ENCODE results near the gene IL12A.
A peak's percentile ranks its signal among the peaks of the same experiment; 100 is the strongest.

Gene IL12A
- long read RNA-seq, donor 1, partial matches to known transcripts: 0 of 1 reads
- long read RNA-seq, donor 1, other reads (novel, unspliced or antisense): 0 of 1 reads
- long read RNA-seq, donor 2: 0 reads
- long read RNA-seq, donor 3: 0 reads
- long read RNA-seq, donor 4: 0 reads
- long read RNA-seq, donor 5: 0 reads
- long read RNA-seq, donor 6: 0 reads
- long read RNA-seq, donor 7, partial matches to known transcripts: 0 of 2 reads
- long read RNA-seq, donor 7, other reads (novel, unspliced or antisense): 0 of 2 reads
- long read RNA-seq, donor 8, partial matches to known transcripts: 0 of 1 reads
- long read RNA-seq, donor 8, other reads (novel, unspliced or antisense): 0 of 1 reads

DNA sequence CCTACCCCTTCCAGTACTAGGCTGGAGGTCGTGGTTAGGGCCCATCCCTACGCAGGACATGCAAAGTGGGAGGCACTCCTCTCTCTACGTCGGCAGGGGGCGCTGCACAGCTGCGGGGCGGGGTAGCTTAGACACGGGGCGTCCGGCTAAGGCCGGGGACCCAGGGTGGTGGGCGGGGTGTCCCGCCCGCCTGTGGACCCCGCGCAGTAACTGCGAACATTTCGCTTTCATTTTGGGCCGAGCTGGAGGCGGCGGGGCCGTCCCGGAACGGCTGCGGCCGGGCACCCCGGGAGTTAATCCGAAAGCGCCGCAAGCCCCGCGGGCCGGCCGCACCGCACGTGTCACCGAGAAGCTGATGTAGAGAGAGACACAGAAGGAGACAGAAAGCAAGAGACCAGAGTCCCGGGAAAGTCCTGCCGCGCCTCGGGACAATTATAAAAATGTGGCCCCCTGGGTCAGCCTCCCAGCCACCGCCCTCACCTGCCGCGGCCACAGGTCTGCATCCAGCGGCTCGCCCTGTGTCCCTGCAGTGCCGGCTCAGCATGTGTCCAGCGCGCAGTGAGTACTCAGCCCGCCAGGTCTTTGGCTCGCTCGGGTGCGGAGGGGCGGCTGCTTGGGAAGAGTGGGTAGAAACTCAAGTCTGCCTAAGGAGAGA is at the start of gene IL12A:
IL12A (plus strand) TSS at position 219 of the 655 bp plus-strand sequence.
- peak; percentile 94 for DNase-seq

DNA sequence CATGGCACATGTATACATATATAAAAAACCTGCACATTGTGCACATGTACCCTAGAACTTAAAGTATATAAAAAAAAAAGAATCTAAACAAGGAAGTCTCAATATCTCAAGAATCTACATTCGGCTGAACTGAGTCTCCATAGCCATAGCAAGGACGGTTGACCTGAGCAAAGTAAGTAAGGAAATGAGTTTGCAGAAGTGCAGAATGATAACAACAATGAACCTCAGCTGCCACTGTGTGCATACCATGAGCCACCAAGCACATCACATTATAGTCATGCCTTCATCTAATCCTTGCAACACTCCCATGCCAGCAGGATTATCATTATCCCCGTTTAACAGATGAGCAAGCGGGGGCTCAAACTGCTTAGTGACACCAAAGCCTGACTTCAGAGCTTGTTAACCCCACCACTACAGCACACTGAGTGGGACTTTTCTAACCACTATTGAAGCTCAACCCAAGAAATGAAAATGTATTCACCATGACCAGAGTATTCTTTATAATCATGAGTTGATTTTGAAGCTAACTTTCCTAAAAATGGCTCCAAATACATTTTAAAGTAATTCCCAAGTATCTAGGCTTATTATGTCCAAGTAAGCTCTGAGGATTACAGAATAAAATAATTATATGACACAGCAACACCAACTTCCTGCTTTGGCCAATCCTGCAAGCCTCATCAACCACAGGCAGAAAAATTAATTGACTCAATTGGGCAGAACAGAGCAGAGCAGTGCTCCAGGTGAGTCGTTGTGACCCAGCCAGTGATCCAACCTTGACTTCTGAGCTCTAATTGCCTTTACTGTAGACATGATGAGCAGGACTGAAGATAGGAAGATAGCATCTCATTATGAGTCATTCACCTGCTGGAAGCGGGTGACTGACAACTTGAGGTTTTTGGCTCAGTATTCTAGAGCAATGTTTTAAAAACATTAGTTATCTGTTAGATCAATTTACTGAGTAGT is 47.3 kb upstream of the IL12A start:
- no peak for DNase-seq

DNA sequence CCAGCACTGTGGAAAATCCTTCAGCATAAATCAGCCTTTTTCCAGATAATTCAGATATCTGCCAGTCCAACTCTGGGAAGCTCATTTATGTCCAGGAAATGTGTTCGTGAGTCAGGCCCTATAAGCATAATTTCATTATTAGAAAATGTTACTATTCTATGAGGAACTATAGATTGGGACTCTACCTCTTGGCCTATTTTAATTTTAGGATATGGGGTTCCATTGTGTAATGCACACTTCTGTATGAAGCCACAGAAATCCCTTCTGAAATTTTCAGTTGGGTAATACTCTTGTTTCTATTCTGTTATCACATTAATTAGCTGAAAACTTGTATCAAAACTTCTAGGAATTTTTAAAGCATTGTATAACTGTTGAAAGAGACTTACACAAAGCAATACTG is 43.9 kb upstream of the IL12A start:
- DNase-seq: no peak

DNA sequence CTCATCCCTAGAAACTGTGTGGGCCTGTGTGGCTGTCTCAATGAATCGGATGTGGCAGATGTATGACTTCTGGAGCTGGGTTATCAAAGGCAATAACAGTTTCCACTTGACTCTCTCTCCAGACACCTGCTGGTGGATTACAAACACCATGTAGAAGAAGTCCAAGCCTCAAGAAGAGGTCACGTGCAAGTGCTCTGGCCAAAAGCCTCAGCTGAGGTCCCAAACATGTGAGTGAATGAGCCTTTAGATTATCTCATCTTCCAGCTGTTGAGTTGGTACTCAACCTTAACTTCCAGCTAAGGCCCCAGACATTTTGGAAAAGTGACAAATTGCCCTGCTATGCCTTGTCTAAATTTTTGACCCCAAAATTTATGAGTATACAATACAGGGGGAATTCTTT is 42.7 kb upstream of the IL12A start:
- no peak for DNase-seq

DNA sequence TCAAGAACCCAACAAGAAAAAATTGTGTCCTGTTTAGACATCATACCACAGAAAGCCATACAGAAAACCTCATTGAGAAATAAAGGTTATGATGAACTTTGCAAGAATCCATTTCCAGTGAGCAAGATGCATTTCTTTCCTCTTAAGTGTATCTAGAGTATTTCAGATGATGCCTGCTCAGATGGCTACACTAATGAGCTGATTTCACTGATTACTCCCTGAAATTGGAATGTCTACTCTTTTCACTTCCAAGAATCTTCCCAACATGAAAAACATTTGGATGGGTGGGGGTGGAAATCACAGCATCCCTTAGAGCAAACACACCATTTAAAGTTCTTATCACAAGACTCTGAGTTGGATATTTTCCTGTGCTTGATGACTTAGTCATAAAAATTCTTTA is 41.4 kb upstream of the IL12A start:
- DNase-seq: no peak

DNA sequence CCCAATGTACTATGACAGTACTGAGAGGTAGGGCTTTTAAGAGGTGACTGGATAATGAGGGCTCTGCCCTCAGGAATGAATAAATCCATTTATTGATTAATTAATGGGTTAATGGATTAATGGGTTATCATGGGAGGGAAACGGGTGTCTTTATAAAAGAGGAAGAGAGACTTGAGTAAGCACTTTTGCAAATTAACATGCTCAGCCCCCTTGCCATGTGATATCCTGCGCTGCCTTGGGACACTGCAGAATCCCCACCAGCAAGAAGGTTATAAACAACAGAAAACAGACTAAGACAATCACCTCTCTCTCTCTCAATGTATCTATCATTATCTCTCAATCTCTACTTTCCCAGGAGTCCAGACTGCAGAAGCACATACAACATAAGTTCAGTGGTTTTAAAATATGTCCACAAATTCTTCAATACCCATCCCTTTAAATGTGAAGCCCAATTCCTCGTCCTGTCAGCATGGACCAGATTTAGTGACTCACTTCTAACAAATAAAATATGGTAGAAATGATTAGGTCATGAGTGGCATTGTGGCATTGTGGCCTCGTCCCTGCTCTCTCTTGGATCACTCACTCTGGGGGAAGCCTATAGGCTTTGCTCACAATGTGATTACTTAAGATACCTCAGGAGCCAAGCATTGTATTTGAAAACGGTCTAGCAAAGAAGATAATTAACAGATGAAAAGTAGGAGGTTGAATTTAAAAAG is 40.0 kb upstream of the IL12A start:
- DNase-seq: no peak

DNA sequence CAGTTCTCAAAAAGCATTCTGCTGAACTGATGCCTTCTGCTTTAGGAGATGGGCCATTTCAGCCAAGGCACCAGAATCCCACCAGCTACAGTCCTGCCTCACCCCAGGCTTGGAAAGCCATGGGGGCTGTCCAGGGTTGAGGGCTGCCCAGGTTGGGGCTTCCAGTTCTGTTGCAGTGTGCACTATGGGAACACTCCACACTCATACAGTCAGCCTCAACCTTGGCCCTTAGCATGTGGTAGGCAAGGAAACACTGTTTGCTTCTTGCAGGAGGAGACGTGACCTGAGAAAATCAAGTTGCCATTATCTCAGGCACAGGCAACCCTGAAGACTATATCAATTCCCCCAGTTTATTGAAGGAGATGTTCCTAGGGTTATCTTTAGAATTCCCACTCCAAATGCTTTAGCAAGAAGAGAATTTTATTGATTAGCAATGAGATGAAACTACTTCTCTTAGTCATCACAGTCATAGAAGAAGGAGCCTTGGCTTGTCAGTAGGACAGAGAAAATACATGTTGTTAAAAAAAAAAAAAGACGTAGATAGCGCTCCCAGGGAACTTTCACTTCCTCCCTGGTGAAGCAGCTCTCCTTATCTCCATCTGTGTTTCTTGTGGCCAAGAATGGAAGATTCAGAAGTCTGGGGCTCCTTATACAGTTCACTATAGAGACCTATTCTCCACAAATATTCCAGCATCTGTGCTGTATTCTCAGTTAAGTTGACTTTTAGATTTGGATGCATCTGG is 38.3 kb upstream of the IL12A start:
- no peak for DNase-seq

DNA sequence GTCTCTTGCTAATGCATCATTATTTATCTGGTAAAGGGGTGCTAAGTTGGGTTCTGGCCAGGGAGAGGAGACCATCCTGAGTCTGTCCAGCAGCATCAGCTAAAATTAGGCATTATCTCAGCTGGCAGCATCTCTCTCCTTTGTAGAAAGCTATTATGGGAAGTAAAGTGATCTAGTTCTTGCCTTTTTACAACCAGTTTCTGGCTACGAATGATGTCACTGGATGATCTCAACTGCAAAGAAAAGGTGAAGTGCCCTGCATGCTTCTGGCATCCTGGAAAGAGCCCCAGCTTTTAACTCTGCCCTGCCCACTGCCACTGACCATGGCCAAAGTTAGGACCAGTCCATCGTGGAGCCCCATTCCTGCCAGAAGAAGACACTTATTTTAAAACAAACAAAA is 37.1 kb upstream of the IL12A start:
- DNase-seq: no peak

DNA sequence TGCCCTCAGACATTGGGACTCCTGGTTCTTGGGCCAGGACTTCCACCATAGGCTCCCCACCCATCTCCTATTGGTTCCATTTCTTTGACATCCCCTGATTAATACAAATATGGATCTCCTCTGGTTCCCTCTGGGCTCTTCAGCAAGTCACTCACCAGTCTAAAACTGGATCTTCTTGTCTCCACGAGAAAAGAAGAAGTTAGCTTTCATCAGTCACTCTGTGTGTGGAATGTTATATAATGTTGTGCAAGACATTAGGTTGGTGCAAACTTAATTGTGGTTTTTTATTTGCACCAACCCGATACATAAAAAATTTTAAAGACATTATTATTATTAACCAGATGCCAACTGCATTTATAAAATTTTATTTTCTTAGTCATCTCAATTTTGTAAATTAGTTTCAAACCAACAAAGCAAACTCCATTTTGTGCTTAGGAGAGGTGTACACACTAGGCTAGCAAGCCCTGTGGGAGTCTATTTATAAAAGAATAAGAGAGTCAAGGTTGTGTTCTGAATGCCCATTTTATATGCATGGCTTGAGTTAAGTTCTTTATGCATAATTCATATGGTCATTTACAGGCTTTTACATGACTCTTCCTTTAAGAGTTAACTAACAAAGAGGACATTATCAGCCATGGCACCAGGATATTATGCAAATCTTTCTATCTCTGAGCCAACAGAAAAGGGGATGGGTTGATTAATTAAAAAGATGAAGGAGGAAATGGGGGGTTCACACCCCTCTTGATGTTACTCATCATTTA is 35.1 kb upstream of the IL12A start:
- DNase-seq: no peak

DNA sequence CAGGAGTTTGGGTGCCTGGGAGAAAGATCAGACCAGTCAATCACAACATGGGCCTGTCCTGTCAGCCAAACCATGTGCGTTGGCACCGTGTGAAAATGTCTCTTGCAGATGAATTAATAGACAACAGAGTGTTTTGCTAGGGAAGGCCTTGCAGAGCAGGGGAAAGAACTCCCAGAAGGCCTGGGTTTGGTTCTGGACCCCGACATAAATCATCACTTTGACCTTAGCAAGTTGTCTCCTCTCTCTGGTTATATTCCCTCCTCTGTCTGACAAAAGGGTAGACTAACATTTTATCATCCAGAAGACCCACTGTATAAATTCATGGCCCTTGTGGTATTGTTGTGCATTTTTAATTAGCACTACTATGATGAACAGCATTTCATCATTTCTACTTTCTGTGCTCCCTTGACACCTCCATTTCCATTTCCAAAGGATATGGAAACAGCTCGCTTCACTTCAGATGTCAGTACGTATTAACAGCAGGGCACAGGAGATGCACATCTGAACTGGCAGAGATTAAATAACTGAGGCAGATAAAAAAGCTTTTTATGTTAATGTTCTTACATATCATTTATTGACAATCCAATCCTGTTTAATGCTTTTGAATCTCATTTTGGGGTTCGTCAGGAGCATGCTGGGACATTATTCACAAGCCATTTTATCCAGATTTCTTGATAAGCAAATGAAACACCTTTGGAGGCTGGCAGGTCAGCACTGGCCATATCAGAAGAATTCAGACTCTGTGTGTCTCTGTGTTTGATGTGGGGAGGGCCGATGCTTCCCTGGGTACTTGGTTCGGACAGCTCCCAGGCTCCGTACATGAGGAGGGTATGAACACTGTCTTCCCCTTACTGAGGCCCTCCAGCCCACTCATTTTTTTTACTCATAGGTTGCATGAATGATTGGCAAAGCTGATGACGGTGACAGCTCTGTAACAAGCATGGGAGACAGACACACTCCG is 28.2 kb upstream of the IL12A start:
- no peak for DNase-seq

DNA sequence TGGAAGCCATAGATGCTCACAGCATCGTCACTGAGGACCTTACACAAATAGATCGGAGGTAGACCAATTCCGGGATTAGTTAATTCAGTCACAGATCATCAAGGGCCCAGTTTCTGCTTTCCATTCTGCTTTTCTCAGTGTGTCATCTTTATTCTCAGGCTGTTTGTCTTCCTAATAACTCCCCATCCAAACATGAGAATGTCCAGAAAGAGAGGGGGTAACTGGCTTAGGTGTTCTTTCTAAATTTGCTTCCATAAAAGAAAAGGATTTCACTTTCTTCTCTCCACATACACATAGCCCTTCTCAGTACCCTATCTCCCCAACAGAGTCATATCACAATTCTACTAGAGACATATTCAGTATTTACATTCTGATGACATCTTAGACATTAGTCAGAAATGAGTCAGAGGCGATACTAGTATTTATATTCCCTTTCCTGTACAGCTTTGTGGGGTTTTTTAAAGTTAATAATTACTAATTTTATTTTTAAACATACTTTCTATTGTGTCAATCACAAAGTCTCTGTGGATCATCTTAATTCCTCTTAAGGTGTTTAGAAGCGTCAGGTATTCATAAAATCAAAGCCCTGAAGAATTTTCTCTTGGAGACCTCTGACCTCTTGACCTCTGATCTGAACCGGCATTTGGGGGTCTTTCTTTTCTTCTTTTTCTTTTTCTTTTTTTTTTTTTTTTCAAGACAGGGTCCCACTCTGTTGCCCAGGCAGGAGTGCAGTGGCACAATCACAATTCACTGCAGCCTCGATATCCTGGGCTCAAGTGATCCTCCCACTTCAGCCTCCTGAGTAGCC is 24.3 kb upstream of the IL12A start:
- no peak for DNase-seq

DNA sequence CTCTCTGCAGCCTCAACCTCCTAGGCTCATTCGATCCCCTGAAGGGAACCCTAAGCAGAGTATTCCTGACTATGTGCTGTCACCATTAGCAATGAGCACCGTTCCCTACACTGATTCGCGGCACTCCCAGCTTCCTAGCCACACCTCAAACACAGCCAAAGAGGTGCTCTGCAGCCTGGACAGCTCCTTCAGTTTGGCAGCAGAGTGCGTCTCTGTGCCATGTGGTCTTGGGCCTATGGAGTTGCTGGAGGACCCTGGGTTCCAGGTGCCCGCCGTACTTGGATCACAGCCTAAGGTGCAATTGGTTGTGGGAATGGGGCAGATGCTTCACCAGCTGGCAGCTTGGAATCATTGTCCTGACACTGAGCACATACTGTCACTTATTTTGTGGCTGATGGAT is 17.3 kb upstream of the IL12A start:
- DNase-seq: no peak

DNA sequence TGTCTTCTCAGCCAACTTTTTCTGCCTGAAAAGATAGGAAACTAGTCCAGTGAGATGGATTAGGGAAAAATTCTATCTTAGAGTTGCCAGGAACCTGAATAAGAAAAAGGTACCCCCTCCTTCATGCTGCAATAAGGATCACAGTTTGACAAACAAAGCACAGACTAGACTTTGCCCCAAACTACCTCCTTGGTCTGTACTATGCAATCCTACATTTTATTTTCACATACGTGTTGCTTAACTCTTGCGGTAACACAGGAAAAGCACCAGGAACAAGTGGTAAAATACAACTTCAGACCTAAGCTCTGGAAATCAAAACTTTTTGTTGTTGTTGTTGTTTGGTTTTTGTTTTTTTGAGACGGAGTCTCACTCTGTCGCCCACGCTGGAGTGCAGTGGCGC is 11.3 kb upstream of the IL12A start:
- DNase-seq: no peak

DNA sequence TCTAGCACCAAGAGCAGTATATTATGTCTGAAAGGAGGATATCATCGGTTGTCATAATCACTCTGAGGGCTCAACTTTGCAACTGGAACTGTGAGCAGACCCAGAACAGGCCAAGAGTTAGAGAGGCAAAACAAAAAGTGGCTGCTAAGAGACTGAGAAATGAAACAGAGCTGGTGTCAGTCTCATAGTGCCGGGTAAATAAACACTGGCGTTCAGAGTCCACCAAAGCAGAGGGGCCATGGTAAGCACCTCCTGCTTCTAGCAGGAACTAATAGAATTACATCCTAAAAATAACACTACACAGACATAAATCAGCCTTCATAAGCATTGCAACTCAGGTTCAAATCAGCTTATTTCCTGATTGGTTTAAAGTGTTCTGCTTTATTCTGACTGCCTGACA is 10.3 kb upstream of the IL12A start:
- DNase-seq: no peak

DNA sequence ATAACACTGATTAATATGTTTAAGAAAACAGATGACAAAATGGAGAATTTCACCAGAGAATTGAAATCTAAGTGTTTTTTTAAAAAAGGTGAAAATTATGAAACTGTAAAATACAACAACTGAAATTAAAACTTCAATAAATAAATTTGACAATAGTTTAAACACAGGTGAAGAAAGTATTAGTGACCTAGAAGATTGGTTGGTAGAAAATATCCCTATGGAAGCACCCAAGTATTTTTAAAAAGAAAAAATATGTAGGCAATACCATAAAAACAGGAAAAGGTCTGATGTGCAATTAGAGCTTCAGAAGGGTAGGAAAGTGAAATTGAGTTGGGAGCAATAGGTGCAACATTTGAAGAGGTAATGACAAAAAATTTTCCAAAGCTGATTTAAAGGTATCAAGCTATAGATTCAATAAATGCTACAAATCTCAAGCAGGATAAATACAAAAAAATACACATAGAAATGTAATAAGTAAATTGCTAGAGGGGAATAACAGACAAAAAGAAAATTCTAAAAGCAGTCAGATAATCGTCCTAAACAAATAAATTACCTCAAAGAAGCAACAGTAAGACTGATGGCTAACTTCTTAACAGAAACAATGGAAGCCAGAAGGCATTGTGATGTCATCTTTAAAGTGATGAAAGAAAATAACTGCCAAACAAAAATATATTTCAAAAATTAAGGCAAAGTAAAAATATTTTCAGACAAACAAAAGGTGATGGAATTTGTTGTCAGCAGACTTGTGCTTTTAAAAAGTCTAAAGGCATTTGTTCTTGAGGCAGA is 9.5 kb upstream of the IL12A start:
- DNase-seq: no peak

DNA sequence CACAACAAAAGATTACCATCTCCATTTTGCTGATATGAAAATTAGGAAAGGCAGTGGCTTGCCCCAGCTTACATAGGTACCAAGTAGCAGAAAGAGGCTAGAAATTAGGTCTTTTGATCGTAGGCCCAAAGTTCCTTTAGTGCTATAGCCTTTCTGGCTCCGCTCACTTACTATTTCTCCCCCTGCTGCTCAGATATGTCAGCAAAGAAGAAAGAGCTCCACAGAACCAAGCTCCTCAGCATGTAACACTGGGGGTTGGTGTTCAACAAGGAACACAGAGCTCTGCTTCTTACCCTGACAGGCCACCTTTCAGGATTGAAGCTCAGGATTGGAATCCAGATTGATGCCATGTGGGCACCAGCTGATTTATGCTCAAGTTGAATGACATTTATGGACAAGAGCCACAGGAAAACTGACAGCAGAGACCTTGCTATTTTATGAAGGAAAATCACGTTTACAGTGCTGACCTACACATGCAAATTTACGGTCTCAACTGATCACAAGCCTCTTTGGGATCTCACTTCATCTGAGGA is 6.1 kb upstream of the IL12A start:
- no peak for DNase-seq

DNA sequence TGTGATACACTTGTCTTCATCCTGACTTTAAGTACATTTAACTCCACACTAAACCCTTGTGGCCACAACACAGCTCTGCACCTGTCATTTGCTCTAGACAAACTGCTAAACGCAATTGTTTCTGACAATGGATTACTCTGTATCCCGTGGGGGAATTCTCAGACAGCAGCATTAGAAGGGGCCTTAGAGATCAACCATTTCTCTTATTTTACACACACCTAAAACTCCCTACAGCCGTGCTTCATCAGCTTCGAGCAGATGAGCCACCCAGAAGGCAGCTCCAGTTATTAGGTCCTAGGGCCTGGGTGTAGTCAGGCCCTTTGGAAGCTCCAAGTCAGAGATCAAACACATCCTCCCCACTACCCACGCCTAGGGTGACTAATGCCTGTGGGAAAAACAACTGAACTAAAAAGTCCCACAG is 1.3 kb upstream of the IL12A start:
- no peak for DNase-seq

Data from right kidney (tissue), 9 donors.